GM21825 (cell line): ENCODE measurements around the gene RFTN1.

Experiments used
- ATAC-seq: cut with Tn5 transposase; IDR thresholded peaks from one replicate; pipeline ENCODE4 v1.9.1; 2021; ENCODE audit warnings: mild to moderate bottlenecking, moderate library complexity; ENCODE audit not compliant: unreplicated experiment

Gene RFTN1, protein sequence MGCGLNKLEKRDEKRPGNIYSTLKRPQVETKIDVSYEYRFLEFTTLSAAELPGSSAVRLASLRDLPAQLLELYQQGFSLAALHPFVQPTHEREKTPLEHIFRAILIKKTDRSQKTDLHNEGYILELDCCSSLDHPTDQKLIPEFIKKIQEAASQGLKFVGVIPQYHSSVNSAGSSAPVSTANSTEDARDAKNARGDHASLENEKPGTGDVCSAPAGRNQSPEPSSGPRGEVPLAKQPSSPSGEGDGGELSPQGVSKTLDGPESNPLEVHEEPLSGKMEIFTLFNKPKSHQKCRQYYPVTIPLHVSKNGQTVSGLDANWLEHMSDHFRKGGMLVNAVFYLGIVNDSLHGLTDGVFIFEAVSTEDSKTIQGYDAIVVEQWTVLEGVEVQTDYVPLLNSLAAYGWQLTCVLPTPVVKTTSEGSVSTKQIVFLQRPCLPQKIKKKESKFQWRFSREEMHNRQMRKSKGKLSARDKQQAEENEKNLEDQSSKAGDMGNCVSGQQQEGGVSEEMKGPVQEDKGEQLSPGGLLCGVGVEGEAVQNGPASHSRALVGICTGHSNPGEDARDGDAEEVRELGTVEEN

DNA sequence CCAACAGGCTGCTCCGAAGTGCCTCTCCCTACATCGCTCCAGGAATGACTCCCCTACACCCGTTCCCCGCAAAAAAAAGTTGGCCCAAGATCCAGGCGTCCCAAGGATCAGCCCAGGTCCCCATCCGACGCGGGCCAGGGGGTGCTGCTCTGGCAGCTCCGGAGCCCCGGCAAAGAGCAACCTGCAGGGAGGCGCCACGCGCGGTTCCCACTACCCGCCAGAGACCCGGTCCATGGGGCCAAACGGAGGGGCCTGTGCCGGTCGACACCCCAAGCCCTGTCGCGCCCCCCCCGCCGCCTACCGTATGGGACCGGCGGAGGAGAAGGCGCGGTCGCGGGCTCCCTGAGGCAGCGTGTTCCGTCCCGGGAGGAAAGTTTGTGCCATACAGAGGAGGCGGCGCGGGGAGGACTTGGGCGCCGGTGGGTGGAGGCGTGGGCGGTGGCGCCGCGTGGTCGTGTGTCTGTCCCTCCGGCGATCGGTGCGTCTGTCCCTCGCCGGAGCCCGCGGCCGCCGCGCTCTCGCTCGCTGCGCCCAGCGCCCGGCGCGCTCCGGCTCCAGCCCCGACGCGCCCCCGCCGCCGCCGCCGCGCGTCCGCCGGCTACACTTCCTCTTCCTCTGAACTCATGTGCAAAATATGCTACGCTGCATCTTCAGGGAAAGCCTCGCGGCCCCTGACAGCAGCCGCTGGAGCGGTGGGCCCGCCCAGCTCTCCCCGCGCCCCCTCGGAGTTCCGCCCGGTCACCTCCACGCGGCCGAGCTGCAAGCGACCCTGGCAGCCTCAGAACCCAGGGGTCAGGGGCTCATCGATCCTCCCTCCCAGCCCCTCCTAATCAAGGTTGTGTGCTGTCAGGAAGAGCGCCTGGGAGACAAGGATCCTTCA, at the start of gene RFTN1:
RFTN1 (minus strand) TSS at position 559 of the 880 bp plus-strand sequence. CDS start 19,830 bp downstream, outside the sequence.
- no peak for ATAC-seq

DNA sequence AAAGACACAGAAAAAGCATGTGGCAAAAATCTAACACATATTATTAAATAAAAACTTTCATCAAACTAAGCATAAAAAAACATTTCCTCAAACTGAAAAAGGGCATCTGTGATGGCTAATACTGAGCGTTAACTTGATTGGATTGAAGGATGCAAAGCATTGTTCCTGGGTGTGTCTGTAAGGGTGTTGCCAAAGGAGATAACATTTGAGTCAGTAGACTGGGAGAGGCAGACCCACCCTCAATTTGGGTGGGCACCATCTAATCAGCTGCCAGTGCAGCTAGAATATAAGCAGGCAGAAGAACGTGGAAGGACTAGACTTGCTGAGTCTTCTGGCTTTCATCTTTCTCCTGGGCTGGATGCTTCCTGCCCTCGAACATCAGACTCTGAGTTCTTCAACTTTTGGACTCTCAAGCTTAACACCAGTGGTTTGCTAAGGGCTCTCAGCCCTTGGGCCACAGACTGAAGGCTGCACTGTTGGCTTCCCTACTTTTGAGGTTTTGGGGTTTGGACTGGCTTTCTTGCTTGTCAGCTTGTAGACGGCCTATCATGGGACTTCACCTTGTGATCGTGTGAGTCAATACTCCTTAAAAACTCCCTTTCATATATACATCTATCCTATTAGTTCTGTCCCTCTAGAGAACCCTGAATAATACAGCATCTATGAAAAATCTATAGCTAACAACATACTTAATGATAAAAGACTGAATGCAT, 46.3 kb upstream of the RFTN1 start:
- ATAC-seq, result no peak

DNA sequence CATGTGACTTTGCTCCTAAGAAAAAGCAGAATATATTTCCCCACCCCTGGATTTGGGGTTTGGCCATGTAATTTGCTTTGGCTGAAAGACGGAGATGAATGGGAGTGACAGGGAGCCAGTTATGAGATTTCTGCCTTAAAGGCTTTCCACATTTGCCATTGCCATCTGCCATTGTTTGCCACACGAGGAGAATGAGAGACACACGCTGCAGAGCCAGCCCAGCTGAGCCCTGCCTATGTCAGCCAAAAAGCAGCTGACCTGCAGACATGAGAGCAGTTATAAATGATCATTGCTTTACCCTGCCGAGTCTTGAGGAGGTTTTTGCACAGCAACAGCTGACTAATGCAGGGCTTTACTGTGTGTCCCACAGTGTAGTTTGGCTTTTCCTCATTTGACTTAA, 40.6 kb upstream of the RFTN1 start:
- no peak for ATAC-seq

DNA sequence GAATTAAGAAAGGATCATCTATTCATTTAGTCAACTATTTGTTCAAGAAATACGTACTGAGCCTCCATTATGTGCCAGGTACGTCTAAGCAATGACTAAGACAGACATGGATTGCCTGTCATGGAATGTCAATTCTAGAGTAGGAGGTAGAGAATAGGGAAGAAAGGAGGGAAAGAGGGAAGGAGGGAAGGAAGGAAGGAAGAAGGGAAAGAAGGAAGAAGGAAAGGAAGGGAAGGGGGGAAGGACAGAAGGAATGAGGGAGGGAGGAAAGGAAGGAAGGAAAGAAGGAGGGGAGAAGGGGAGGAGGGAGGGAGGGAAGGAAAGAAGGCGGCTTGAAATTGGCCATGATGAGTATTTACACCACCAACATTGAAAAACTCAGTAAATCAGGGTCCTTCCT, 39.3 kb upstream of the RFTN1 start:
- ATAC-seq, result no peak

DNA sequence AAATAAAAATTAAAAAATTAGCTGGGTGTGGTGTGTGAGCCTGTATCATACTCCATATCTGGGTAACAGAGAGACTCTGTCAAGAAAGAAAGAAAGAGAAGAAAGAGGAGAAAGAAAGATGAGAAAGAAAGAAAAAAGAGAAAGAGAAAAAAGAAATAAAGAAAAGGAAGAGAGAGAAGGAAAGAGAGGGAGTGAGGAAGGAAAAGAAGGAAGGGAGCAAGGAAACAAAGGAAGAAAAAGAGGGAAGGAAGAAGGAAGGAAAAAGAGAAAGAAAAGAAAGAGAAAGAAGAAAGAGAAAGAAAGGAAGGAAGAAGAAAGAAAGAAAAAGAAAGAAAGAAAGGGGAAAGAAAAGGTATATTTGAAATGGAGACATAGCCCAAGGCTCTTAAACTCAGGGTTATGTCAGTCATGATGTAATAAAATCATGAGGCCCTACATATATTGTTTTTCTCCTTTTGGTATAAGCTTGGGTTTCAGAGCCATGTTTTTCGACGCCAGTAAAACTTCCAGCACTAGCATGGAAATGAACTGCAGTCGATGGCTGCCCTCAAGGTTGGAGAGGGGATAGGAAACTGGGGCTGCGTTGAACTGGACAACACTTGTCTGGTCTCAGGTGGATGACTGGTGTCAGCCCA, 38.0 kb upstream of the RFTN1 start:
- no peak for ATAC-seq

DNA sequence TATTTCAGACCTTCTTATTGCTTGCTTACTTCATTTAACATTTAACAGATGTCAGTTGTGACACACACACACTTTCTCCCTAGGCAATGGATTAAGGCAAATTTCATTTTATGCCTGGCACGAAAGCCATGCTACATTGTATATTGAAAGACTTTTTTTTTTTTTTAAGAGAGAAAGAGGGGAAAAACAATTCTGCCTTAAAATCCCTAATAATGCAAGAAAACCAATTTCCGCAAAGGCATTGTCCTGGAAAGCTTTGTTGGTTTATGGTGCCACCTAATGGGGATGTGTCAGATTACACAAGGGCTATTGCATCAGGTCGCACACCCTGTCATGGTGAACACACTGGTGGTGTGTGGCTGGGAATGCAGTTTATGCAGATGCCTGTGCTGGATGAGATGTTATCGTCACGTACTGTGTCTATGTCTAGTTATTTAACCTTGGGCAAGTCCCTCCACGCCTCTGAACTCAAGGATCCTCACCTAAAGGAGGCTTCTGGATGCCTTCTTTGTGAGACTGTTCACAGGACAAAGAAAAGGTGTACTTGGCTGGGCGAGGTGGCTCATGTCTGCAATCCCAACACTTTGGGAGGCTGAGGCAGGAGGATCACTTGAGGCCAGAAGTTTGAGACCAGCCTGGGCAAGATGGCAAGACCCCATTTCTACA, 37.3 kb upstream of the RFTN1 start:
- peak; percentile 91 for ATAC-seq

DNA sequence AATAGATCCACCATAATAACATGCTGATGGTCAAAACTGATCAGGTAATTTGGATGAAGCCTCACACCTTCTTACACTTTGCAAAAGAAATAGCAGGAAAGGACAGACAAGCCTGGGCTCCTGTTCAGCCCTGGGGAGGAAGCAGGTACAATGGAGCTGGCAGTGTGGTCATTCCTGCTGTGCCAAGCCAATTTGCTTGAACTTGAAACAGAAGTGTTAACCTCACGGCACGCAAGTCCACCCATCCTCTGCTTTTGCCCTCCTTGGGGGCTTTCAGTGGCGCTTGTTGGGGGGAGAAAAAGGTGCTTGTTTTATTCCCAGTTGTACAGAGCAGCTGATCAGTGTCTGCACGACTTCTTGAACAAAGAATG, 36.8 kb upstream of the RFTN1 start:
- ATAC-seq, result no peak

DNA sequence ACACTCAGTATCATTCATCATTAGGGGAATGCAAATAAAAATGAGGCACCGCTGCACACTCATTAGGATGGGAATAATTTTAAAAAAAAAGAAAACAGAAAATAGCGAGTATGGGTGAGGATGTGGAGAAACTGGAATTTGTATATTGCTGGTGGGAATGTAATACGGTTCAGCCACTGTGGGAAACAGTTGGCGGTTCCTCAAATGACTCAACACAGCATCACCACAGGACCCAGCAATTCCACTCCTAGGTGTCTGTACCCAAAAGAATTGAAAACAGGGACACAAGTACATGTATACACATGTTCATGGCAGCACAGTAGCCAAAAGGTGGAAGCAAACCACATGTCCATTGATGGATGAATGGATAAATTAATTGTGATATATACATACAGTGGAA, 35.2 kb upstream of the RFTN1 start:
- ATAC-seq, result no peak

DNA sequence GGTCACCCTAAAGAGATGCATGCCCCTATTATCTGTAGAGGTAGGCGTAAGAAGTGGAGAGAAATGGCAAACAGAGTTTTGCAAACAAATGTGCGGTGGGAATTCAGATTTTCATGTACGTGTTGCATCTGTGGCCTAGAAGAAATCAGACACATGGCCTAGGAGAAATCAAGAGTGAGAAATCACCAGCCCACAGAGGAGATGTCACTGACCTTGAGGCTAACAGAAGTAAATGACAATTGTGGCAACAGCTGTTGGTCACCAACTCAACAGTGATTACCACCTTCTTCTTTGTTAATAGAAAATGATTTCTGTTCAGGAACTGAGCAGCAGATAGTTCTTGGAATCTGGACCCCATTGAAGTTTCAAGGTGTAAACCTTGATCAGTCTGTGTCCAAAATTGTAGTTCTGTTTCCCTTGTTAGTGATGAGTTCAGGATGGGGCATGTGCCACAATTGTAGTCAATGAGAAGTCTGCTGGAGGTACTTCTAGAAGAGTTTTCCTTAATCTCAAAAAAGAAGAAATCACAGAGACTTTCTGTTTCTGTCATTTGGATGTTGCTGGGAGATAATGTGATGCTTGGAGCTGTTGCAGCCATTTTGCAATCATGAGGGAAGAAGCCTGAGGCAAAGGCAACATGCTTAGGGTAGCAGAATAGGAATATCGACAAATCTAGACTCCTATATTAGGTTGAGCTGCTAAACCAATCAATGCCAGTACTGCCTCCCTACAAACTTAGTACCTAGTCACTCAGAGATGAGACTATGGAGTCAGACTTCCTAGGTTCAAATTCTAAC, 34.3 kb upstream of the RFTN1 start:
- ATAC-seq, result no peak

DNA sequence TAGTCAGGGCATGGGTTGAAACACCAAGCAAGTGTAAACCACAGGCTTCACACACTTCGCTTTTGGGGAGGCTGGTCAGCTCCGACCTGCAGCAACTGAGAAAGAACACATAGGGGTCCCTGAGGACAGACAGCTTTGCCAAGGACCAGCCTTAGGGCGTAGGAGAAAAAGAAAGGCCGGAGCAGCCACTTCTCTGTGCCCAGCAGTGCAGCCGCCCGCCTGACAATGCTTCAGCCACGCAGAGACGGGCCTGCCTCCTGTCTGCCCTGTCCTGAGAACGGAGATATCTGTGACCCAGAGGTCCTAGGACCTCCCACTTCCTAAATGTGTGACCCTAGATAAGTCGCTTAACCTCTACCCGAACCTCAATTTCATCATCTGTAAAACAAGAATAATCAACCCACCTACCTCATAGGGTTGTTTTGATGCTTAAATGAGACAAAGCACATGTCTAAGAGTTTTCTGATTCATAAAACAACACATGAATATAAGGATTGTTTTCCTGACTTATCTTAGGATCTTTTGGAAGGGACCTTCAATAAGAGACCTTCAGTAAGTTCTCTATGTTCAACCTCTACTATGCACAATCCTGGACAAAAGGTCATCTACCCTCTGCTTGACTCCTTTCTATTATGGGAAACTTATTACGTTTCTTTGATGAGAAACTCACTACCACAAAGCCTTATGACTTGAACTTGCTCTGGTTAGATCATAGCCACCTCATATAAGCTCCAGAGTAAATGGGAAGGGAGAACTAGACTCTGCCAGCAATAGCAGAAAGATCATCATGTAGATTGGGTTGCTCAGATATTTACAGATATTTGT, 32.9 kb upstream of the RFTN1 start:
- no peak for ATAC-seq

DNA sequence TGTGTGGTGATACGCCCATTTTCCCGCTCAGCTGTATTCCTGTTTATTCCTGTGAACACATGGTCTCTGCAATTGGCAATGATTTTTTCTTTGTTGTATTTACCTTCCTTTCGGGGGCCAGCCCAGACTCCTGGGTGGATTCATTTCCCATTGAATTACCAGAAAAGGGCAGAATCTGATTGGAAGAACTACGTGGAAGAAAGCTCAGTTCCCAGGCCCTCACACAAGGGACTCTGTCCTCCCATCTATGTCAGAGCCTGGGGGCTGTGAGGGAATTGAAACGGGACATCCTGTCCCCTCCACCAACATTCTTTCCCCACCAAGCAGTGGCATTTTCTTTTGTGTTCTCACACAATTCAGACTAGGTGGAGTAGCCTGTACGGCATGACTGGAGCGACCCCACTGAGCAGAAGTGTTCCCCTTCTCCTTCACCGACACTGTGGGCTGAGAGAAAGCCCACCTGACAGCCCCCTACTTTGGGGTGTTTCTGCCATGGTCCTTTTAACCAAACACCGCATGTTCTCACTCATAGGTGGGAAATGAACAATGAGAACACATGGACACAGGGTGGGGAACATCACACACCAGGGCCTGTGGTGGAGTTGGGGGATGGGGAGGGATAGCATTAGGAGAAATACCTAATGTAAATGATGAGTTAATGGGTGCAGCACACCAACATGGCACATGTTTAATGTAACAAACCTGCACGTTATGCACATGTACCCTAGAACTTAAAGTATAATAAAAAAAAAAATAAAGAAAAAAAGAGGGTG, 32.1 kb upstream of the RFTN1 start:
- ATAC-seq, result no peak

DNA sequence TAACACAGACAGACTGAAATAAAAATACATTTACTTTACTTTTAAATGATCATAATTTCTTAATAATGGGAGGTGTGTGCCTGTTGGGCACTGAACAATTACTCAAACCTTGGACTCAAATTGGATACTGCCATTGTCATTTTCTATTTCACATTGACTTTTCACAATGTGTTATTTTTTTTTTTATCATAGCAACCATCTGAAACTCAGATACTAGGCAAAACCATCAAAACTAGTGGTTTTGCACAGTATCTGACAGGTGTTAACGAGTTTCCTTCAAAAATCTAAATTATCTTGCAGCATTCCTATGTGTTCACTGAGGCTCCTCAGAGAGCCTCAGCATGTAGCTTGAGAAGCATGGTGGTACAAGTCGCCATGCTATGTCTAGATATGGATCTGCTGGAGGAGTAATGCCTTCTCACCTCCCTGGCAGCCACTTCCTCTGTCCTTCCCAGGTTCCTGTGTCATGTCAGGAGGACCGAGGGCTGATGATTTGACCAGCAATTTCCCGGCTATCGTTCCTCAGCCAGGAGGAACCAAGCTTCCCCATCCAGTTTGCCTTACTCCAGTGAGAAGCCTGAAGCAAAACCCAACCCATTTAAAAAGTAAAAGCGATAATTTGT, 29.9 kb upstream of the RFTN1 start:
- no peak for ATAC-seq

DNA sequence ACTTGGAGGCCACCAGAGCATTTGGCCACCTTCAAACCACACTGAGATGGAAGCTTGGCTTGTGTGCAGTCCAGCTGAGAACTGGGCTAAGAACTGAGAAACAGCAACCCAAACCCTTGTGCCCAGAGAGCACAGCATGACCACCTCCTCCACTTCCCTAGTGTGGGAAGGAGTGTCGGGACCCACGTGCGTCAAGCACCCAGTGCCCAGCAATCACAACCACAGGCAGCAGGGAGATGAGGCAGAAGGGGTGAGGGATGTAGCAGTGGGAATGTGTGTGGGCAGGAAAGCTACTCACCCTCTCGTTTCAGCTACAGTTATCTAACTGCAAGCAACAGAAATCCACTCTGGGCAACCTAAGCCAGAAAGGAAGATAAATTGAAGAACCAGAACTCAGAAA, 25.0 kb upstream of the RFTN1 start:
- ATAC-seq, result no peak

DNA sequence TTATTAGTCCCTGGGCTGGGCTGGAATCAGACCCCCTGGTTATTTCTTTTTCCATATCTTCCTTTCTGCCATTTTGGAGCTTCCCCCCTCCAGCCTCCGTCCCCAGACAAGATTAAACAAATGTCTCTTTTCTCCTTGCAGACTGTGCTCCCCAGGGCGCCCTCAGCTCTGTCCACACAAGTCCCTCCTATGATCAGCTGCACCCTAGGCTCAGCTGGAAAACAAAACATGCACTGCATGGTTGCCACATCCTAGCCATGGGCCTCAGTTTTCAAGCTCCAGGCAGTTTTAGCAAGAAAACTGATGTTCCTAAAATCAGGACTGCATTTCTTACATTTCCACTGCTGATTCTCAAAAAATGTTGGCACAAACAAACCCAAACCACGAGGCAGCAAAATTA, 23.5 kb upstream of the RFTN1 start:
- no peak for ATAC-seq

DNA sequence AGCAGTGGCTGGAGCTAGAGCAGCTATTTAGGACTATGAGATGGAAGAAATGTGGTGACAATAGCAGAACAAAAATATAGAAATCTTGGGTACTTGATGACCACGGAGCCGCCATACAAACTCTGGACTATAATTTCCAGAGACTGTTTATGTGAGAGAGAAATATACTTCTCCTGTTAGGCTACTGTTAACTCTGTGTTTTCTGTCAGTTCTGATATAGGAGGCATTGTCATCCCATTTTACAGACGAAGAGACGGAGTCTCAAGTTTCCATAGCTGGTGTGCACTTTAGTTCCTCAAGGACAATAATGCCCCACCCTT, 22.8 kb upstream of the RFTN1 start:
- ATAC-seq, result no peak

DNA sequence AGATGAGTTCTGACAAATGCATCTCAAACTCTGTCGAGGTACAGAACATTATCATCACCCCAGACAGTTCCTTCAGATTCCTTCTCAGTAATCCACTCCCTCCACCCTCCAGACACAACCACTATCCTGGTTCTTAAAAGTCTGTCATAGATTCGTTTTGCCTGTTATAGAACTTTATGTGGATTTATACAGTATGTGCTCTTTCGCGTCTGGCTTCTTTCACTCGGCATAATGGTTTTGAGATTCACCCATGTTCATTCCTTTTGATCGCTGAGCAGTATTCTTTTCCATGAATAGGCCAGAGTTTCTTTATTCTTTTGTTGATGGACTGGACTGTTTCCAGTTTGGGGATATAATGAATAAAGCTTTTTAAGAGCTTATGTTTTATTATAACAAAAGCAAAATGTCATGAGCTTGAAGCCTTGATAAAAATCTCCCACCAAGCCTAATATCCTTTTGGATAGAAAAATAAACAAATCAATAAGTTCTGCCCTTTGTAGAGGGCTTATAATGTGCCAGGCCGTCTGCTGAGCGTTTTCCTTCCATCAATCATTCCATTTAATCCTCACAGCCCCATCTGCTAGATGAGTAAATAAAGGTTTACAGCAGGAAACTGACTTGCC, 21.3 kb upstream of the RFTN1 start:
- no peak for ATAC-seq
